A549 (cell line): ENCODE results near the gene GLOD4.

Source experiments
- GATA3 ChIP-seq: IDR thresholded peaks from 2 replicates; pipeline ENCODE4 v1.6.1; 2012; ENCODE audit warnings: borderline replicate concordance
- HOXA7 ChIP-seq: fragments of 250-450 bp; sonication (Bioruptor Pico); IDR thresholded peaks from 2 replicates; pipeline ENCODE4 v1.5.0; 2020; ENCODE audit warnings: mild to moderate bottlenecking, moderate library complexity
- HOXB5 ChIP-seq: fragments of 250-450 bp; sonication (Bioruptor Pico); IDR thresholded peaks from 2 replicates; pipeline ENCODE4 v1.5.0; 2020; ENCODE audit warnings: mild to moderate bottlenecking, moderate library complexity
- JUNB ChIP-seq: fragments of >200 bp; sonication (Bioruptor Twin); formaldehyde crosslinking; IDR thresholded peaks from 2 replicates; pipeline ENCODE4 v1.6.1; 2016
- MAZ ChIP-seq: fragments of 150-350 bp; IDR thresholded peaks from 2 replicates; pipeline ENCODE4 v1.6.1; 2014; ENCODE audit warnings: antibody characterized with exemption, low read depth, low read length, borderline replicate concordance
- MYC ChIP-seq: IDR thresholded peaks from 2 replicates; pipeline ENCODE4 v1.6.1; 2012; ENCODE audit warnings: mild to moderate bottlenecking, inconsistent platforms, low read length, improper control_type of control experiment, borderline replicate concordance
- ZFP36 ChIP-seq: fragments of 450-650 bp; IDR thresholded peaks from 2 replicates; pipeline ENCODE4 v1.6.1; 2014; ENCODE audit warnings: borderline replicate concordance; ENCODE audit not compliant: partially characterized antibody
- TF ChIP-seq, protein P1 (sequence below): fragments of 200-600 bp; sonication (generic); IDR thresholded peaks from 2 replicates; pipeline ENCODE4 v1.6.1; 2016; ENCODE audit warnings: antibody characterized with exemption, mild to moderate bottlenecking, moderate library complexity
- TF ChIP-seq, protein P2 (sequence below): fragments of >200 bp; sonication (Bioruptor Twin); formaldehyde crosslinking; IDR thresholded peaks from 3 replicates; pipeline ENCODE4 v1.5.1; 2016
- TF ChIP-seq, protein P3 (sequence below): IDR thresholded peaks from 2 replicates; pipeline ENCODE4 v1.6.1; 2012
- TF ChIP-seq, protein P4 (sequence below): fragments of 150-350 bp; IDR thresholded peaks from 2 replicates; pipeline ENCODE4 v1.6.1; 2014; ENCODE audit warnings: low read depth, mild to moderate bottlenecking, low read length

DNA sequence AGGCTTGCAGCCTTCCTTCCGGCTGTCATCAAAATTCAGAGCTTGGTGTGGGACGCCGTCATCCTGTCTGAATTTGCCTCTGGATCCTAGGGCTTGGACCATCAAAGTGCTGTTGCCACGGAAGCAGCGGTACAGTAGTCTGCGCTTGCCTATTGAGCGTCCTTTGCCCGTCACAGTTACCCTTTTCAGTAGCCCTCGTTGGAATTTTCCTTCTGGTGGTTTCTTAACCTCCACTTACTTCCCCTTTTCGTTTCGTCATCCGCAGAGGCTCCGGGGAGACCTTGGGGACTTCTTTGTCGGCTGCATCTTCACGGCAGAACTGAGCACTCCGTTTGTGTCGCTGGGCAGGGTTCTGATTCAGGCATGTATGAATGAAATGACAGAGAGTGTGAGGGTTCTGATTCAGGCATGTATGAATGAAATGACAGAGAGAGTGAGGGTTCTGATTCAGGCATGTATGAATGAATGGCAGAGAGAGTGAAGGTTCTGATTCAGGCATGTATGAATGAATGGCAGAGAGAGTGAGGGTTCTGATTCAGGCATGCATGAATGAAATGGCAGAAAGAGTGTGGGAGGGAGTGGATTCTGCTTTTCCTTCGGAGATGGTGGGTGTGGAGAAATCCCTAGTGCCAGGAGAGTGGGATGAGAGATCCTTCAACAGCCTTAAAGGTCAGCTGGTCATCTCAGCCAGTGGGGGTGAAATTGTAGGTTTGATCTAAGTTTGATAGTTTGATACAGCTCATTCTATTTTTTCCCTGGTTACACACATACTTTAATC, 41.7 kb downstream of the GLOD4 start:
- TF ChIP-seq, protein P1, sequence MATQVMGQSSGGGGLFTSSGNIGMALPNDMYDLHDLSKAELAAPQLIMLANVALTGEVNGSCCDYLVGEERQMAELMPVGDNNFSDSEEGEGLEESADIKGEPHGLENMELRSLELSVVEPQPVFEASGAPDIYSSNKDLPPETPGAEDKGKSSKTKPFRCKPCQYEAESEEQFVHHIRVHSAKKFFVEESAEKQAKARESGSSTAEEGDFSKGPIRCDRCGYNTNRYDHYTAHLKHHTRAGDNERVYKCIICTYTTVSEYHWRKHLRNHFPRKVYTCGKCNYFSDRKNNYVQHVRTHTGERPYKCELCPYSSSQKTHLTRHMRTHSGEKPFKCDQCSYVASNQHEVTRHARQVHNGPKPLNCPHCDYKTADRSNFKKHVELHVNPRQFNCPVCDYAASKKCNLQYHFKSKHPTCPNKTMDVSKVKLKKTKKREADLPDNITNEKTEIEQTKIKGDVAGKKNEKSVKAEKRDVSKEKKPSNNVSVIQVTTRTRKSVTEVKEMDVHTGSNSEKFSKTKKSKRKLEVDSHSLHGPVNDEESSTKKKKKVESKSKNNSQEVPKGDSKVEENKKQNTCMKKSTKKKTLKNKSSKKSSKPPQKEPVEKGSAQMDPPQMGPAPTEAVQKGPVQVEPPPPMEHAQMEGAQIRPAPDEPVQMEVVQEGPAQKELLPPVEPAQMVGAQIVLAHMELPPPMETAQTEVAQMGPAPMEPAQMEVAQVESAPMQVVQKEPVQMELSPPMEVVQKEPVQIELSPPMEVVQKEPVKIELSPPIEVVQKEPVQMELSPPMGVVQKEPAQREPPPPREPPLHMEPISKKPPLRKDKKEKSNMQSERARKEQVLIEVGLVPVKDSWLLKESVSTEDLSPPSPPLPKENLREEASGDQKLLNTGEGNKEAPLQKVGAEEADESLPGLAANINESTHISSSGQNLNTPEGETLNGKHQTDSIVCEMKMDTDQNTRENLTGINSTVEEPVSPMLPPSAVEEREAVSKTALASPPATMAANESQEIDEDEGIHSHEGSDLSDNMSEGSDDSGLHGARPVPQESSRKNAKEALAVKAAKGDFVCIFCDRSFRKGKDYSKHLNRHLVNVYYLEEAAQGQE = no peak
- TF ChIP-seq, protein P2, sequence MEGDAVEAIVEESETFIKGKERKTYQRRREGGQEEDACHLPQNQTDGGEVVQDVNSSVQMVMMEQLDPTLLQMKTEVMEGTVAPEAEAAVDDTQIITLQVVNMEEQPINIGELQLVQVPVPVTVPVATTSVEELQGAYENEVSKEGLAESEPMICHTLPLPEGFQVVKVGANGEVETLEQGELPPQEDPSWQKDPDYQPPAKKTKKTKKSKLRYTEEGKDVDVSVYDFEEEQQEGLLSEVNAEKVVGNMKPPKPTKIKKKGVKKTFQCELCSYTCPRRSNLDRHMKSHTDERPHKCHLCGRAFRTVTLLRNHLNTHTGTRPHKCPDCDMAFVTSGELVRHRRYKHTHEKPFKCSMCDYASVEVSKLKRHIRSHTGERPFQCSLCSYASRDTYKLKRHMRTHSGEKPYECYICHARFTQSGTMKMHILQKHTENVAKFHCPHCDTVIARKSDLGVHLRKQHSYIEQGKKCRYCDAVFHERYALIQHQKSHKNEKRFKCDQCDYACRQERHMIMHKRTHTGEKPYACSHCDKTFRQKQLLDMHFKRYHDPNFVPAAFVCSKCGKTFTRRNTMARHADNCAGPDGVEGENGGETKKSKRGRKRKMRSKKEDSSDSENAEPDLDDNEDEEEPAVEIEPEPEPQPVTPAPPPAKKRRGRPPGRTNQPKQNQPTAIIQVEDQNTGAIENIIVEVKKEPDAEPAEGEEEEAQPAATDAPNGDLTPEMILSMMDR = no peak
- TF ChIP-seq GATA3 = no peak
- no peak for TF ChIP-seq HOXB5 (CRISPR knock-in tag)
- TF ChIP-seq ZFP36 = no peak
- no peak for TF ChIP-seq MYC
- no peak for TF ChIP-seq MAZ
- TF ChIP-seq, protein P3, sequence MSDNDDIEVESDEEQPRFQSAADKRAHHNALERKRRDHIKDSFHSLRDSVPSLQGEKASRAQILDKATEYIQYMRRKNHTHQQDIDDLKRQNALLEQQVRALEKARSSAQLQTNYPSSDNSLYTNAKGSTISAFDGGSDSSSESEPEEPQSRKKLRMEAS = no peak
- TF ChIP-seq, protein P4, sequence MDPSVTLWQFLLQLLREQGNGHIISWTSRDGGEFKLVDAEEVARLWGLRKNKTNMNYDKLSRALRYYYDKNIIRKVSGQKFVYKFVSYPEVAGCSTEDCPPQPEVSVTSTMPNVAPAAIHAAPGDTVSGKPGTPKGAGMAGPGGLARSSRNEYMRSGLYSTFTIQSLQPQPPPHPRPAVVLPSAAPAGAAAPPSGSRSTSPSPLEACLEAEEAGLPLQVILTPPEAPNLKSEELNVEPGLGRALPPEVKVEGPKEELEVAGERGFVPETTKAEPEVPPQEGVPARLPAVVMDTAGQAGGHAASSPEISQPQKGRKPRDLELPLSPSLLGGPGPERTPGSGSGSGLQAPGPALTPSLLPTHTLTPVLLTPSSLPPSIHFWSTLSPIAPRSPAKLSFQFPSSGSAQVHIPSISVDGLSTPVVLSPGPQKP = no peak
- TF ChIP-seq HOXA7 (CRISPR knock-in tag) = no peak
- TF ChIP-seq JUNB = no peak
